ENCODE results near the gene DYNLL2. TPM values are rescaled to one million over a fixed set of nuclear protein-coding genes. Genes with fewer than 3 reads are reported as not detected.
"Not testable (repeated sequence)": the region's sequence is repeated elsewhere in the genome, so short reads cannot be mapped to it uniquely, and the experiment has no call there.

Gene DYNLL2
- total RNA-seq, 4 donors from 2014 or later: 6.1 to 37.8 (median 23.2) TPM

- TF ChIP-seq CTCF (IDR thresholded peaks at IDR 0.05) (no peak), POLR2A (IDR thresholded peaks at IDR 0.05) (no peak)
- Histone ChIP-seq H3K9me3 (no peaks in the 10 kb centered on the region), H3K4me3 (no peak overlapping the region), H3K27me3 (no peaks in the 10 kb centered on the region), H3K4me1 (no peaks in the 10 kb centered on the region), H3K27ac (no peak overlapping the region), H3K36me3 (no peaks in the 10 kb centered on the region)
- intact Hi-C loops (cut with DNase I; ENCODE audit: low total_unique reads): no loop called here
- peak; percentile 45 to 56 for DNase-seq
Measured at GRCh38 chr17:58060596-58061191, 22.5 kb upstream of the DYNLL2 start.

GRCh38 chr17:58061672-58062071, 21.5 kb upstream of the DYNLL2 start:
- Histone ChIP-seq H3K27me3 (no peaks in the 10 kb centered on the region), H3K4me3 (no peak overlapping the region), H3K27ac (no peak overlapping the region), H3K36me3 (no peaks in the 10 kb centered on the region), H3K4me1 (no peaks in the 10 kb centered on the region), H3K9me3 (no peaks in the 10 kb centered on the region)
- DNase-seq: no peak
- TF ChIP-seq CTCF (IDR thresholded peaks at IDR 0.05) (no peak), POLR2A (IDR thresholded peaks at IDR 0.05) (no peak)
- intact Hi-C loops (cut with DNase I; ENCODE audit: low total_unique reads): no loop called here

- no peaks in the 10 kb centered on the region for H3K4me1 ChIP-seq
- no peaks in the 10 kb centered on the region for H3K9me3 ChIP-seq
- H3K4me3 ChIP-seq: no peak overlapping the region
- no peak overlapping the region for H3K27ac ChIP-seq
- no peak for TF ChIP-seq POLR2A (IDR thresholded peaks at IDR 0.05)
- TF ChIP-seq CTCF (IDR thresholded peaks at IDR 0.05): no peak
- no peak for DNase-seq
- no peaks in the 10 kb centered on the region for H3K36me3 ChIP-seq
- no peaks in the 10 kb centered on the region for H3K27me3 ChIP-seq
- intact Hi-C loops (cut with DNase I; ENCODE audit: low total_unique reads): no loop called here
Measured at GRCh38 chr17:58065238-58065637, 18.0 kb upstream of the DYNLL2 start.

GRCh38 chr17:58066401-58066800, 16.8 kb upstream of the DYNLL2 start:
- Histone ChIP-seq H3K9me3 (no peaks in the 10 kb centered on the region), H3K27ac (no peak overlapping the region), H3K4me3 (no peak overlapping the region), H3K27me3 (no peaks in the 10 kb centered on the region), H3K4me1 (no peaks in the 10 kb centered on the region), H3K36me3 (no peaks in the 10 kb centered on the region)
- intact Hi-C loops (cut with DNase I; ENCODE audit: low total_unique reads): no loop called here
- DNase-seq: no peak
- TF ChIP-seq CTCF (IDR thresholded peaks at IDR 0.05): no peak
- TF ChIP-seq POLR2A (IDR thresholded peaks at IDR 0.05): no peak

- Histone ChIP-seq H3K36me3 (no peaks in the 10 kb centered on the region), H3K27ac (no peak overlapping the region), H3K4me3 (no peak overlapping the region), H3K9me3 (no peaks in the 10 kb centered on the region), H3K27me3 (no peaks in the 10 kb centered on the region), H3K4me1 (no peaks in the 10 kb centered on the region)
- no peak for TF ChIP-seq CTCF (IDR thresholded peaks at IDR 0.05)
- TF ChIP-seq POLR2A (IDR thresholded peaks at IDR 0.05): no peak
- intact Hi-C loops (cut with DNase I; ENCODE audit: low total_unique reads): no loop called here
- no peak for DNase-seq
Measured at GRCh38 chr17:58072862-58073261, 10.4 kb upstream of the DYNLL2 start.

- H3K27me3 ChIP-seq: not testable (repeated sequence)
Measured at GRCh38 chr17:58073266-58073665, 10.0 kb upstream of the DYNLL2 start.

GRCh38 chr17:58074406-58074805, 8.8 kb upstream of the DYNLL2 start:
- not testable (repeated sequence) for H3K36me3 ChIP-seq

More at GRCh38 chr17:58073266-58073665, 10.0 kb upstream of the DYNLL2 start:
- H3K9me3 ChIP-seq; DNase-seq; intact Hi-C loops (cut with DNase I; ENCODE audit: low total_unique reads); H3K4me1 ChIP-seq; H3K4me3 ChIP-seq; H3K36me3 ChIP-seq; H3K27ac ChIP-seq: not testable (repeated sequence)

More at GRCh38 chr17:58074406-58074805, 8.8 kb upstream of the DYNLL2 start:
- H3K4me1 ChIP-seq; H3K4me3 ChIP-seq; DNase-seq; intact Hi-C loops (cut with DNase I; ENCODE audit: low total_unique reads); H3K9me3 ChIP-seq; H3K27ac ChIP-seq; H3K27me3 ChIP-seq: not testable (repeated sequence)

Data from uterus (tissue), 4 donors.